Amygdala (tissue), 56 donors: ENCODE results near the gene TMEM97.

Experiments used
- DNase-seq, 56 donors: peaks; one replicate each; lab custom pipeline; 2025; lab: John Stamatoyannopoulos, UW

TMEM97 gene

DNA sequence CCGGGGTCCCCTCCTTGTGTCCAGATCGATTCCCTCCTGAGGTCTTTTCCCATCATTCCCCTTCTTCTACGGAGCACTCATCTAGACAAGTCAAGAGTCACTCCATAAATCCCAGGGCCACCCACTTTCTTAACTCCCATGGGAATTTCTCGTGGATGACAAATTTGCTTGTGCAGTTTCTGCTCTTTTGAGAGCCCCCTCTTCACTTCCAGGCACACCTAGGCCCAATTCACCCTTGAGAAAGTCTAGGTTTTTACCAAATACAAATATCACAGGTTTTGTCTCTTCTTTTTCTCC is 38.8 kb downstream of the TMEM97 start:
- DNase-seq, result no peak

- no peak for DNase-seq
These were observed 44.2 kb downstream of the TMEM97 start for GRCh38 chr17:28363186-28363585.

- no peak for DNase-seq
These were observed 45.0 kb downstream of the TMEM97 start for GRCh38 chr17:28363776-28364650.

- no peak for DNase-seq
These were observed 45.8 kb downstream of the TMEM97 start, which contains the start of gene SEBOX for GRCh38 chr17:28364665-28365363. TSS of gene SEBOX (minus strand) at chr17:28365199. CDS start at chr17:28365151, 48 bp downstream.

GRCh38 chr17:28365487-28365886 is 46.5 kb downstream of the TMEM97 start:
- DNase-seq, result no peak

DNA sequence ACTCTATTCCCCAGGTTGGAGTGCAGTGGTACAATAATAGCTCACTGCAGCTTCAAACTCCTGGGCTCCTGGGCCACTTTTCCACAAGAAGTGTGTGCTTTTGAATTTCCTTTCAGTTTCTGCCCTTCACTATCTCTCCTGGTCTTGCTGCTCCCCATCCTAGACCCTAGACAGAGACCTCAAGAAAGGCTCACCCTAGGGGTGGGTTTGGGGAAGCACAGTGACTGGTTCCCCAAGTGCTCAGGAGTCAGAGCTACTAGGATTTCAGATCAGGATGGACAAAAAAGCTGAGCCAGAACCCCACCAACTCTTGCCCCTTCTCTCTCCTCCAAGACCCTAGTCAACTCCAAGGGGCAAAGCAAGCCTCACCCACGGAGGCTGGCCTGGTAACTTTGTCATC is 47.6 kb downstream of the TMEM97 start:
- no peak for DNase-seq

GRCh38 chr17:28367641-28368305 is 48.8 kb downstream of the TMEM97 start:
- DNase-seq, result no peak

GRCh38 chr17:28368306-28368831 is 49.4 kb downstream of the TMEM97 start:
- DNase-seq, result no peak

- no peak for DNase-seq
These were observed 50.1 kb downstream of the TMEM97 start for GRCh38 chr17:28368915-28369683.

DNA sequence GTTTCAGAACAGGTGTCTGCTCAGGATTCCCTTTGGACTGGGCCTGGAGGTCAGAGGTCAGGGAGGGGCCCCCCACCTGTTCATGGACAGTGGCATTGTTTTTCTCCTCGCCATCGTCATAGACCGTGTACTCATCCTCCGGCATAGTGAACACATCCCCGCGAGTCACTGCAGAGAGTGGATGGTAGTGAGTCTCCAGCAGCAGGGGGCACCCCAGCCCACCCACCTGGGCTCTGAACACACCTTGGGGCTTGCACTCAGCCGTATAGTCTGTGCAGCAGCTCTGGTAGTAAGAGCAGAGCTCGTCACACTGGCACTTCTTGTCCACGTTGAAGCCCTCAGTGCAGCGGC is 50.7 kb downstream of the TMEM97 start:
- DNase-seq, result no peak

DNA sequence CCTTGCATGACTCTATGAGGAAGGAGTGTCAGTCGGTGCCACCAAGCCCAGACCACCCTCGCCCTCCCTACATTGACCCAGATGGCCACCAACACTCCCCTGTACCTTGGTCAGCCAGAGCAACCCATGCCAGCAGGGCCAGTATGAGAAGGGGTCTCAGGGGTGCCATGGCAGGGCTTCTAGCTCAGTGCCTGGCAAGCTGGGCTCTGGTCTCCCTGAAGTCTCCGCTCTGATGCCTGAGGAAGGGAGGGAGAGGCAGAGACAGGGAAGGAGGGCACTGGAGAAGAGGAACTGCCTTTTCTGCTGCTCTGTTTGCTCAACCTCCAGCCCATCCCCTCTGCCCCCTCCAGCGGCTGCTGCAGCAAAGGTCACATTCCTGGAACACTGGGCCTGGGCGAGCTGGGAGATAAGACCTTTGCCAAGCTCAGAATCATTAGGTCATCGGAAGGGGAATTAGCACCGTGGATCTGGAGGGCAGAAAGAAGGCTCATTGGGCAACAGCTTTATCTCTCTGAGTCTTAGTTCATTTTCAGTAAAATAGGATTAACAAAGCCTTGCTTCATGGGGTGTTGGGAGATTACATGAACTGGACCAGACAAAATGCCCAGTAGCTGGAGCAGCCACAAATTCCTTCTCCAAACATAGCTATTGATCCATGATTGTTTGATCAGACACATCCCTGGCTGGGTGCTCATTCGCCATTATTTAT is 51.2 kb downstream of the TMEM97 start, which contains the start of gene VTN:
Gene VTN (minus strand): TSS at position 273 of the 709 bp plus-strand sequence. CDS start 104 bp downstream, at position 169.
- DNase-seq, result no peak

GRCh38 chr17:28370744-28371103 is 51.7 kb downstream of the TMEM97 start:
- DNase-seq, result no peak

DNA sequence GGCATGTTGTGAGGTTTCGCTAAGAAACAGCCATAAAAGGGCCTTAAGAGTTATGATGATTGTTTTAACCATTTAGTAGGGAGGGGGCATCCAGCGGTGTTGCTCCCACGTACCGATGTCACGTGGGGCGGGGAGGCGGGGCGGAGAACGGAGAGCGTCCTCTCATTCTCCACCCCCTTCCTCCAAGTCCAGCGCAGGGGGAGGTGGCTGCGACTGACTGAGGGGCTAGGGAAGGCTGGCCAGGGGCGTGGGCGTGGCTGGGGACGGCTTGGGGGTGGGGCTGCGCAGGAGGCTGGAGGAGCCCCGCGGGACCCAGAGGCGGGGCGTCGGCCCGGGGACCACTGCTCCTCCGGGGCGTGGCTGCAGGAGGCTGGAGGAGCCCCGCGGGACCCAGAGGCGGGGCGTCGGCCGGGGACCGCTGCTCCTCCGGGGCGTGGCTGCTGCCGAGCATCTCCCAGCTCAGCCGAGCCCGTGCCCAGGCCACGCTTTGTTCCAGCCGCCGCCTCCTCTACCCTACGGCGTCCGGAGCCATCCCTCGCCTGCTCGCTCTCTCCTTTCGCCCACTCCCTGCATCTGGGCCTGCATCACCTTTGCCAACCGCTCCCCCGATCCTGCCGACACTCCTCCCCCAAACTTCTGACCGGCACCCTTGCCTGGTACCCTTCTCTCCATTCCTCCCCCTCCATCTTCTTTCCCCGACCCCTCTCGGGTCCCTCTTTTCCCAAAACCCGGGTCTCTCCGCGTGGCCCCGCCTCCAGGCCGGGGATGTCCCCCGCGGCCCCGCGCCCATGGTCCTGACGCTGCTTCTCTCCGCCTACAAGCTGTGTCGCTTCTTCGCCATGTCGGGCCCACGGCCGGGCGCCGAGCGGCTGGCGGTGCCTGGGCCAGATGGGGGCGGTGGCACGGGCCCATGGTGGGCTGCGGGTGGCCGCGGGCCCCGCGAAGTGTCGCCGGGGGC is 52.5 kb downstream of the TMEM97 start, which contains the start of gene SARM1:
Gene SARM1 (plus strand): TSS at position 450 of the 958 bp plus-strand sequence. CDS start 339 bp downstream, at position 789.
- peak in 53 of 56 donors; percentile 24 to 92 (median 67) for DNase-seq

DNA sequence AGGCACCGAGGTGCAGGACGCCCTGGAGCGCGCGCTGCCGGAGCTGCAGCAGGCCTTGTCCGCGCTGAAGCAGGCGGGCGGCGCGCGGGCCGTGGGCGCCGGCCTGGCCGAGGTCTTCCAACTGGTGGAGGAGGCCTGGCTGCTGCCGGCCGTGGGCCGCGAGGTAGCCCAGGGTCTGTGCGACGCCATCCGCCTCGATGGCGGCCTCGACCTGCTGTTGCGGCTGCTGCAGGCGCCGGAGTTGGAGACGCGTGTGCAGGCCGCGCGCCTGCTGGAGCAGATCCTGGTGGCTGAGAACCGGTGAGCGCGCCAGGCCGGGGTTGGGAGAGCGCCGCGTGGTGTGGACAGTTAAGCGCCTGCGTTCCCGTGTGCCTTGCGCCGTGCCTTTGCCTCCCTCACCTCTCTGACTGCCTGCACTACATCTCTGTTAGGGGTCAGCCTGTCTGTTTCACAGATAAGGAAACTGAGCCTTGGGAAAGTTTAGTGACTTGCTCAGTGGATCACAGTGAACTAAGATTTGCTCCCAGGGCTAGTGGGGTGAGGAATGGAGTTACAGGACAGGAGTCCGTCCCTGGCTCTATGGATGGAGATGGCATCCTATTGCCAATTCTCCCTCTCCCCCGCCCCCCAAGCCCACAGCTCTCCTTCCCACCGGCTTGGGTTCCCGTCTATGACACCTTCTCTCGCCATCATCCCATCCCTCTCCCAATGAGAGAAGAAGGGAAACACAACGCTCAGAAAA is 53.4 kb downstream of the TMEM97 start:
- DNase-seq, result peak in 13 of 56 donors; percentile 16 to 54 (median 41)

GRCh38 chr17:28372945-28373274 is 53.9 kb downstream of the TMEM97 start:
- no peak for DNase-seq
